ENCODE results near the gene REX1BD.

Gene REX1BD

DNA sequence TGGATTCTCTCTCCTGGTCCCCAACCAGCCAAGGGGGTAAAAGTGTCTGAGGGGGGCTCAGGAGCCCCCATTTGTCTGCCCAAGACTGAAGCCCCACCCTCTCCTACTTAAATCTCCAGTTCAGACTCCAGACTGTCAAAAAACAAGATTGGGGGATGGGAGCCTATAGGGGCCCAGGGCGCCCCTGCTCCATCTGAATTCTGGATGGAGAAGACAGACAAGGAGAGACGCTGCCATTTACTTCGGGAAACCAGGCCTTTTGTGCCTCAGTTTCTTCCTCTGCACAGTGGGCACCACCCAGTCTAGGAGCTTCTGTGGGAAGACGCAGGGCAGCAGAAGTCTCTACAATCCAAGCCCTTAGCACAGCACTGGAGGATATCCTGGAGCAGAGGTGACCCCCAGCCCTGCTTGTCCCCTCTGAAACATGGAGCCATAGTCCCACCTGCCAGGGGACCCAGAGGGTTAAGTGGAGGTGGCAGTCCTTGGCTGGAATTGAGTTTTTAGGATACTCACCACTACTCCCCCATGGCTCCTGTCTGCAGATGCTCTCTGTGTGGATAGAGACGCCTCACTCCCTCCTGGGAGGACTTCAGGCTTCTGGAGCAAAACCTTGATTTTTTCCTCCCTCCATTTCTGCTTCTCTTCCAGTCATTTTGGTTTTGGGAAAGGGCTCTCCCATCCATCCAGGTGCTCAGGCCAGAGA, 19.7 kb downstream of the REX1BD start:
- no peak for TF ChIP-seq JUND (IDR thresholded peaks at IDR 0.05; ENCODE audit: low read depth)
- in situ Hi-C loops (cut with HindIII; ENCODE audit: low pct_unique_long_range_greater_than_20kb, low sequenced_read_pairs) = no loop called here

GRCh38 chr19:18608805-18609716, 20.5 kb downstream of the REX1BD start:
- no peak for DNase-seq (ENCODE audit: low read depth in 1 of 2, low spot score in 1 of 2)
- in situ Hi-C loops (cut with HindIII; ENCODE audit: low pct_unique_long_range_greater_than_20kb, low sequenced_read_pairs) = no loop called here
- no peak for TF ChIP-seq JUND (IDR thresholded peaks at IDR 0.05; ENCODE audit: low read depth)

More for the DNA sequence above, 19.7 kb downstream of the REX1BD start:
- no peak for DNase-seq (ENCODE audit: low read depth in 1 of 2, low spot score in 1 of 2)

DNA sequence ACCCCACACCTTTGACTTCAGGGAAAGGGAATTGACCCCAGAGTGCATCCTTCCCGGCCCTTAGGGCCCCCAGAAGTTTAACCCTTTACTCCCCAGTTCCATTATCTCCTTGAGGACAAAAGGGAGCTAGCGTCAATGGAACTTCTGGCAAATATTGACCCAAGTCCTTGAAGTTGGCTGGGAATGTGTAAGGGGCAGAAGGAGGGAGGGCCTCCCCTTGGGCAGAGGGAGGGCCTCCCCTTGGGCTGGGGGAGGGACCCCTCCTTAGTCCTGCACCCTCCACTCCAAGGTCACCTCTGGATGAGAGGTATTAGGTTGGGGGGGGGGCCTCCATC, 21.1 kb downstream of the REX1BD start:
- no peak for TF ChIP-seq JUND (IDR thresholded peaks at IDR 0.05; ENCODE audit: low read depth)
- no peak for DNase-seq (ENCODE audit: low read depth in 1 of 2, low spot score in 1 of 2)
- in situ Hi-C loops (cut with HindIII; ENCODE audit: low pct_unique_long_range_greater_than_20kb, low sequenced_read_pairs) = no loop called here

GRCh38 chr19:18610245-18610555, 21.6 kb downstream of the REX1BD start:
- no peak for TF ChIP-seq JUND (IDR thresholded peaks at IDR 0.05; ENCODE audit: low read depth)
- no peak for DNase-seq (ENCODE audit: low read depth in 1 of 2, low spot score in 1 of 2)
- in situ Hi-C loops (cut with HindIII; ENCODE audit: low pct_unique_long_range_greater_than_20kb, low sequenced_read_pairs) = no loop called here

GRCh38 chr19:18610556-18611326, 22.1 kb downstream of the REX1BD start:
- TF ChIP-seq JUND (IDR thresholded peaks at IDR 0.05; ENCODE audit: low read depth) = no peak
- no peak for DNase-seq (ENCODE audit: low read depth in 1 of 2, low spot score in 1 of 2)

GRCh38 chr19:18611327-18612050, 22.9 kb downstream of the REX1BD start:
- no peak for DNase-seq (ENCODE audit: low read depth in 1 of 2, low spot score in 1 of 2)
- in situ Hi-C loops (cut with HindIII; ENCODE audit: low pct_unique_long_range_greater_than_20kb, low sequenced_read_pairs) = no loop called here
- TF ChIP-seq JUND (IDR thresholded peaks at IDR 0.05; ENCODE audit: low read depth) = no peak

More at GRCh38 chr19:18610556-18611326, 22.1 kb downstream of the REX1BD start:
- in situ Hi-C loops (cut with HindIII; ENCODE audit: low pct_unique_long_range_greater_than_20kb, low sequenced_read_pairs) = no loop called here

DNA sequence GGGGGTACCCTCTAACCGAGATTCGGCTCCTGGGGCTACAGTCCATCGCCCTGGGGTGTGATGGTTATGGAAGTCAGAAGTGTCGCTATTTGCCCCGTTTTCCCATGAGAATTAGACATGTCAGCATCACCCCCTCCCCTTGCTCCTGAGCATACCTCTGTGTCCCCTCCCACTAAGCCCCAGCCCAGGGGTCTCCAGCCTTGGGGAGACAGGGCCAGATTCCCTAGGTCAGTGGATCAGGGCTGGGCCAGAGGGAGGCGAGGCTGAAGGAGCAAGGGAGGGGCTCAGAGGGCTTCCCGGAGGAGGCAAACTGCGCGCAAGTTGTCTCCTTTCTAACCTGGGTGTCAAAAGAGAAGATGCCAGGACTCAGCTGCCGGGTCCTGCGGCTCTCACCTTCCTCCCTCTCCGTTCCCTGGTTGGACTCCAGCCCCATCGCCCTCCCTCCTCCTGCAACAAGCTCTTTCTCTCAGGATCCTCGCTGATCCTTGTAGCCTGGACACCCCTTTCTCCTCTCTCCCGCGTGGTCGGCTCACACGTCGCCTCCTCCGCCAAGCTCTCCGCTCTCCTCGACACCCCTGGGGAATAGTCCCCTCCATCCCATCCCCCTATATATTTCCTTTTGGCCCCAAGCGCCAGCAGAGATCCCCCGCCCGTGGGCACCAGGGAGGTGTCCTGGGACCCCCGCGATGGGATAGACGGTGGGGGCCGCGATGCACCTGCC, 23.6 kb downstream of the REX1BD start:
- TF ChIP-seq JUND (IDR thresholded peaks at IDR 0.05; ENCODE audit: low read depth) = no peak
- DNase-seq (ENCODE audit: low read depth in 1 of 2, low spot score in 1 of 2) = no peak
- in situ Hi-C loops (cut with HindIII; ENCODE audit: low pct_unique_long_range_greater_than_20kb, low sequenced_read_pairs) = no loop called here

DNA sequence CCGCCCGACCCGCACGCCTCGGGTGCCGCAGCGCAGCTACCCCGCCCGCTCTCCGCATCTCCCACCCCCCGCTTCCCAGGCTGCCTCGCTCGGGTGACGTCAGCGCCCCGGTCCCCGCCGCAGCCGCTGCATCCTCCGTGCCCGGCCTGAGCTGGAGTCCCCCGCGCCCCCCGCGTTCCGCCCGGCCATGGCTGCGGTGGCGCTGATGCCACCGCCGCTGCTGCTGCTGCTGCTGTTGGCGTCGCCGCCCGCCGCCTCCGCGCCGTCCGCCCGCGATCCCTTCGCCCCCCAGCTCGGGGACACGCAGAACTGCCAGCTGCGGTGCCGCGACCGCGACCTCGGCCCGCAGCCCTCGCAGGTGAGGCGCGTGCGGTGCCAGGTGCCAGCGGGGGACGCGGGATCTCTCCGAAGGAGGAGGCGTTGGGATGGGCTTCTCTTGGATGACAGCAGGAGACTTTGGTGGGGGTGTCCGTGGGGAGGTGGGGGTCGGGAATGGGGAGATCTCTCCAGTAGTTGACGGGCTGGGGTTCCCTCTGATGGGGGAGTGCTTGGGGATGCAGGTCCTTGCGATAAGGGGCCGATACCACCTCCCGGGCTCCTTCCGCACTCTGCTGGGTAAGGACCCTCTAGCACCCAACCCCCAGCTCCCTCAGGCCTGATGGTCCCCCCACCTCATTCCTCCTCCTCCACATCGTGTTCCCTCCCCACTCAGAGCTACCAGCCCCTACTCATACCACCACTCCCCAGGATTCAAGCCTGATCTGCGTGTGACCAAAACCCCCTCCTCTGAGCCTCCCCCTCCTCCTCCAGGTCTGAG, 24.4 kb downstream of the REX1BD start, which contains the start of gene TMEM59L:
TMEM59L (plus strand) TSS at position 99 of the 817 bp plus-strand sequence; CDS start at position 188, 89 bp downstream.
- DNase-seq (ENCODE audit: low read depth in 1 of 2, low spot score in 1 of 2) = no peak
- no peak for TF ChIP-seq JUND (IDR thresholded peaks at IDR 0.05; ENCODE audit: low read depth)
- in situ Hi-C loops (cut with HindIII; ENCODE audit: low pct_unique_long_range_greater_than_20kb, low sequenced_read_pairs) = no loop called here

DNA sequence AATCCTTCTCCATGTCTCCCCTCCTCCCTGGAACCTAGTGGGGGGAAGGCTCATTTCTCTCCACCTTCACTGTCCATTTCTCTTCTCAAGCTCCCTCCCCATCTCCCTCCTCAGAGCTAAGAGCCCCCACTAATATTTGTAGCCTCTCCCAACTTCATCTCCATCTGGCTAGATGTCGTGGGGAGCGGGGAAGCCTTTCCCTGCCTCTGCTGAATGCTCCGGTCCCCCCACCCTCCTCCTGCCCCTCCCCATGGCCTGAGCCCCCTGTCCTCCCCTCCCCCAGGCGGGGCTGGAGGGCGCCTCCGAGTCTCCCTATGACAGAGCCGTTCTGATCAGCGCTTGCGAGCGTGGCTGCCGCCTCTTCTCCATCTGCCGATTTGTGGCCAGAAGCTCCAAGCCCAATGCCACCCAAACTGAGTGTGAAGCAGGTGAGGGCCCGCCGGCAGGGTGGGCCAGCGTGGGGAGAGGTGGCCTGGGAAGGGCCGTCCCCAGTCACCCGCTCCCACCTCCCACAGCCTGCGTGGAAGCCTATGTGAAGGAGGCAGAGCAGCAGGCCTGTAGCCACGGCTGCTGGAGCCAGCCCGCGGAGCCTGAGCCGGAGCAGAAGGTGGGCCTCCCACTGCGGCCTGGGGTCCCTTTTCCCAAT, 25.1 kb downstream of the REX1BD start:
- DNase-seq (ENCODE audit: low read depth in 1 of 2, low spot score in 1 of 2) = no peak
- in situ Hi-C loops (cut with HindIII; ENCODE audit: low pct_unique_long_range_greater_than_20kb, low sequenced_read_pairs) = no loop called here
- no peak for TF ChIP-seq JUND (IDR thresholded peaks at IDR 0.05; ENCODE audit: low read depth)

DNA sequence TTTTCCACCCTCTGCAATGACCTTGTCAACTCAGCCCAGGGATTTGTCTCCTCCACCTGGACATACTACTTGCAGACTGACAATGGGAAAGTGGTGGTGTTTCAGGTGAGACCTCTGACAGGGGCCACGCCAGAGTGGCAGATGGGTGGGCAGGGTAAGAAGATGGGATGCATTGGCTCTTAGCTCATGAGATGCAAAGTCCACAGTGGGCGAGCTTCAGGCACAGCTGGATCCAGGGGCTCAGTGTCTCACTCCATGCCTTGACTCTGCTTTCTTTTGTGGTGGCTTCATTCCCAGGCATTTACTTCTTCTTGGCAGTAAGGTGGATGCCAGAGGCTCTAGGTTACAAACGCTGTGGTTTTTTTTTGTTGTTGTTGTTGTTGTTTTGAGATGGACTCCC, 27.4 kb downstream of the REX1BD start:
- no peak for TF ChIP-seq JUND (IDR thresholded peaks at IDR 0.05; ENCODE audit: low read depth)
- in situ Hi-C loops (cut with HindIII; ENCODE audit: low pct_unique_long_range_greater_than_20kb, low sequenced_read_pairs) = no loop called here
- DNase-seq (ENCODE audit: low read depth in 1 of 2, low spot score in 1 of 2) = no peak

All from T47D (cell line).